HG02852 (cell line): Measurements from ENCODE around the gene CCDC191.

Experiments
- ATAC-seq: cut with Tn5 transposase; IDR thresholded peaks from one replicate; pipeline ENCODE4 v1.9.1; 2021; ENCODE audit warnings: mild to moderate bottlenecking, moderate library complexity; ENCODE audit not compliant: unreplicated experiment

Gene CCDC191

GRCh38 chr3:113977822-113978221 lies 78.5 kb downstream of the CCDC191 start:
- ATAC-seq = no peak

DNA sequence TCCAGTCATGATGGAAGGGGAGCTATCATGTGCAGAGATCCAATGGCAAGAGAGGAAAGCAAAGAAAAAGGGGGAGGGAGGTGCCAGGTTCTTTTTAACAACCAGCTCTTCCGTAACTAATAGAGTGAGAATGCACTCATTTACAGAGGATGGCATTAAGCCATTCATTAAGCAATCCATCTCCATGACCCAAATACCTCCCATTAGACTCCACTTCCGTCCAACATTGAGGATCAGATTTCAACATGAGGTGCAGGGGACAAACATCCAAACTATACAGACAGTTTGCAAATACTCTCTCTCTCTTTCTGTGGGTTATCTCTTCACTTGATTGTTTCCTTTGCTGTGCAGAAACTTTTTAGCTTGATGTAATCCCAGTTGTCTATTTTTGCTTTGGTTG lies 87.3 kb downstream of the CCDC191 start:
- ATAC-seq = no peak

- ATAC-seq = no peak
These were observed 90.2 kb downstream of the CCDC191 start for GRCh38 chr3:113966172-113966571.

- ATAC-seq = no peak
These were observed 92.4 kb downstream of the CCDC191 start for GRCh38 chr3:113963879-113964278.

DNA sequence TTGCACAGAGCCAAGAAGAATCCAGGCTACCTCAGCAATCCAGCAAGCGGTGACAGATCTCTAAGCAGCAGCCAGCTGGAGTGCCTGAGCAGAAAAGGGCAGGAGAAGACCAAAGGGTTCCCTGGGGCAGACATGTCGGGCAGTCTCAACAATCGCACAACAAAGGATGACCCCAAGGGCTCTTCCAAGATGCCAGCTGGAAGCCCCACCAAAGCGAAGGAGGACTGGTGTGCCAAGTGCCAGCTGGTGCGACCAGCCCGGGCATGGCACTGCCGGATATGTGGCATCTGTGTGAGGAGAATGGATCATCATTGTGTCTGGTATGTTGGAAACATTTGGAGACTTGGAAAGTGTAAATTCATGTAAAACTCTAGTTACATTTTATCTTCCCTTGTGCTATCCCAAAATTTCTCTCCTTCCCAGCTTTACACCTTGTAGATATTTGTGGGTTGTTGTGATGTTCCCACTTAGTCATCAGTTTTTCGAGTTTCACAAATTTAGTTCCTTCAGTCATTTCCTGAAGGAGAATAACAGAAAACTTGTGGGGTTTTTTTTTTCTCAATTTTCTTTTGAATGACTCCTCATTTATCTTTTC lies 102.1 kb downstream of the CCDC191 start:
- no peak for ATAC-seq

- ATAC-seq = no peak
These were observed 102.6 kb downstream of the CCDC191 start for GRCh38 chr3:113953677-113954076.

DNA sequence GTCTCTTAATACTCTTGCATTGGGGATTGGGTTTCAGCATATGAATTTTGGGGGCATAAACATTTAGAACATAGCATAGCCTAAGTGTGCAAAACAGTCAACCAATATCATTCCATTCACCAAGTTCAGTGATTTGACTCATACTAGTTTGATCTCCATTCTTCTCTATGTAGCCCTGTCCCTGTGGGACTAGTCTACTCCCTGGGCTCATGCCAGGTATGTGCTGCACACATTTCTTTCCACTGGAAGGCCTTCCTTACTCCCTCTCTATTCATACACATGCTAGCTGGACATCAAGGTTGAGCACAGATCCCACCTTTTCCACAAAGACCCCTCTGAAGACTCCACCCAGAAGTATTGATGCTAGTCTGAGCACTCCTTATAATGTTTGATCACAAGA lies 103.4 kb downstream of the CCDC191 start:
- ATAC-seq = no peak

DNA sequence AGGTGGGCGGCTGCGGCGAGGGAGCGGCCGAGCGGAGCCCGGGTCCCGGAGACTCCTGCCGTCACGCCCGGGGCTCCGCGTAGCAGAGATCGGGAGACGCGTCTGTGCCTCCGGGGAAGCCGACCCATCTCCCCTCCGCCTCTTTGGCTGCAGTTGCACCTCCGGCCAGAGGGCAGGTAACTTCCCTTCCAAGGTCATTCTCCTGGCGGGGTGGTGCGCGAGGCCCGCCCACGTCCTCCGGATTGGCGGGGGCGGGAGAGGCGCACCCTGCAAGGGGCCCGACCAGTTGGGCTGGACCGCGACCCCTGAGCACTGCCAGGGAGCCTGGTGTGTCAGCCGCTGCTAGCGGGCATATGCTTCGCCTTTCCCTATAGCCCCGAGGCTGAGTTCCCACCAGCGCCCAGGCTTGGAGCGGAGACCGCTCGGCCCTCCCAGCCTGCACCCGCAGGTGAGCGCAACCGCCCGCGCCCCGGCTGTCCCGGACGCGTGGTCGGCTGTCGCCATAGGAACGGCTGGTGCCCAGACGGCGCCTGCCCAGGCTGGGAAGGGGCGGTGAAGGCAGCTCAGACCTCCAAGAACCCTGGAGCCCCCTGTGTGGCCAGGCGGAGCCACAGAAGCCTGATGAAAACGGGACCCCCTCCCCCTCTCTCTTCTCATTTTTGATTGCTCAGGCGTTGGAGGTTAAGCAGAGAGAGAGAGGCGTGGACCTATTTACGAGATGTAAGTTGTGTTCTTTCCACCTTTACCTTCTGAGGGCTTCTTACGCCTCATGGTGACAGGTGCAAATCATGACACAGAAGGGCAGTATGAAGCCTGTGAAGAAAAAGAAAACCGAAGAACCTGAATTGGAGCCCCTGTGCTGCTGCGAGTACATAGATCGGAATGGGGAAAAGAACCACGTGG lies 108.1 kb downstream of the CCDC191 start:
- peak; percentile 56 for ATAC-seq

GRCh38 chr3:113947372-113948014 lies 108.8 kb downstream of the CCDC191 start, which contains the start of gene ZDHHC23:
Gene ZDHHC23 (plus strand): TSS chr3:113948013. CDS start chr3:113948803, 790 bp downstream.
- ATAC-seq = peak; percentile 80

DNA sequence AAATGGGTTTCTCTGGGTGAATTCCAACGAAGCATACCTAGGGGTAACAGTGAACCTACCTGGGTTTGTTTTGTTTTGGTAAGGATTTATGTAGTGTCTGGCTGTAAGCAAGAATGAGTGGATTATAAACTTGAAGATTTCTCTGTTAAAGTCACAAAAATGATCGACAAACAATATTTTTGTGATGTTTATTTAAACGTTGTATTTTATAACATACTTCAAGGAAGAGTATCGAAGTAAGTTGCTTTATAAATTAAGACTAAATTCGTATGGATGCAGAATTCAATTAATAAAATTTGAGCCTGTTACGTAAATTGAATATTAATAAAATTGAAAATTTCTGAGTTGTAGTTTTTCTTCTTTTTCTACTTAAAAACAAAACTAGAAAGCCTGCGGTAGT lies 109.5 kb downstream of the CCDC191 start:
- ATAC-seq = no peak

GRCh38 chr3:113927556-113927955 lies 128.8 kb downstream of the CCDC191 start:
- ATAC-seq = no peak

DNA sequence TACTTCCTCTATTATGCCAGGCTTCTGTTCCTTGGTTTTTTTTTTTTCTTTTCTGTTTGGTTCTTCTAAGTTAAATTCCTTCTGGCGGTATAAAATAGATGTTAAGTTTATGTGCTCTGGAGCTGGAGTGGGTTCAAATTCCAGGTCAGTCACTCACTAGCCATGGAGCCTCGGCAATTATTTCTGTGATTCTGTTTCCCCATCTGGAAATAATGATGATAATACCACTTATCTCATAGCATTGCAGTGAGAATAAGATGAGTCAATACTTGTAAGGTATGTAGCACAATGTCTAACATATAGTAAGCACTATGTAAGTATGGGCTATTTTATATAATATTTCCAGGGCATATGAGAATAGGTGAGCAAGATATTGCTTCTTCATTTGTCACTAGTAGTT lies 141.7 kb downstream of the CCDC191 start:
- ATAC-seq = no peak
